ENCODE measurements around the gene ARHGAP1.

DNA sequence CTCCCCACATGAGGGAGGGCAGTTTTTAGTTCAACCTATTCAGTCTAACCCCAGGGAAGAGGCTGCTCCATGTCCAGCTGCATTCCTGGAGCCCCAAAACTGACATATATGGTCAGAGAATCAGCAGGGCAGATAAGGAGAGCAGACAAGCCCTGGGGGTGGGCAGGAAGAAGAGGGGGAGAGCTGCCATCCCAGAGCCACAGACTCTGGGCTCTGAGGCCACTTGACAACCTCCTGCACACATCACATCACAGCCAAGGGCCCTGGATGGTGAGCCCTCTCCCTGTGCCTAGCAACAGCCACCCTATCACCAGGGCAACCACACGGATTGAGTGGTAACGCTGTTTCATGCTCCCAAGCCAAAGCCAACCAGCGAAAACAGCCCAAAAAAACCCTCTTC is 3.1 kb downstream of the ARHGAP1 start:
- no peak for TF ChIP-seq CTCF (IDR thresholded peaks at IDR 0.05)
- TF ChIP-seq POLR2A (IDR thresholded peaks at IDR 0.05) = no peak
